ENCODE data around the gene SCARF2. TPM values are rescaled to one million over a fixed set of nuclear protein-coding genes. Genes with fewer than 3 reads are reported as not detected.

Gene SCARF2
- total RNA-seq, 1 experiment from 2014 or later: 10.8 TPM

DNA sequence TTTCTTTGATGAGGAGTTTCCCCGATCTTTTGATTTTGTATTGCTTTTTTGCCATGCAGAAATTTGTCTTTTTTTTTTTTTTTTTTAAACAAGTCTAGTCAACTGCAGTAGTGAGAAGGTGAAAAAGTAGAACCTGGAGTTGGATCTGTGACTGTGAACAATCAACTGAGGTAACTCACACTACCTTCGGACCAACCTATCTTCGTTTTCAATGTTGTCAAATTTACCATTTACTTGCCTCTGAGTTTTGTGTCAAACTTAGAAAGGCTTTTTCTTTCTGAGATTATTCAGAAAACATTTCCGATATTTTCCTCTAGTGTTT is 37.5 kb upstream of the SCARF2 start:
- Histone ChIP-seq H3K23me2 (ENCODE audit: insufficient read length, low read depth, low read length, poor library complexity, severe bottlenecking) (no peaks in the 10 kb centered on the region), H4K91ac (ENCODE audit: insufficient read length, low read depth, low read length) (no peak overlapping the region), H3K4me2 (ENCODE audit: insufficient read depth, insufficient read length, low read length) (no peak overlapping the region), H2BK12ac (ENCODE audit: insufficient read length, low read depth, low read length) (no peak overlapping the region), H3K79me1 (ENCODE audit: insufficient read depth, low read depth, low read length, poor library complexity, severe bottlenecking) (no peaks in the 10 kb centered on the region), H4K8ac (replicated peaks; ENCODE audit: insufficient read length, low read depth, low read length) (no peak overlapping the region), H3K4me1 (ENCODE audit: insufficient read depth, low read length) (no peaks in the 10 kb centered on the region), H2BK20ac (ENCODE audit: low read depth, low read length, poor library complexity, severe bottlenecking) (no peak overlapping the region), H3K27me3 (ENCODE audit: insufficient read depth, low read length) (no peaks in the 10 kb centered on the region), H2BK120ac (ENCODE audit: low read depth, low read length, poor library complexity, severe bottlenecking) (no peak overlapping the region), H2AFZ (ENCODE audit: low read length) (no peak overlapping the region), H4K5ac (ENCODE audit: insufficient read length, low read depth, low read length) (no peak overlapping the region), H3K14ac (ENCODE audit: insufficient read depth, low read length) (no peak overlapping the region), H3K23ac (ENCODE audit: insufficient read length, low read depth, low read length) (no peak overlapping the region), H3K27ac (ENCODE audit: insufficient read length, low read depth, low read length) (no peak overlapping the region), H3K79me2 (ENCODE audit: insufficient read depth, low read length) (no peaks in the 10 kb centered on the region), H4K20me1 (ENCODE audit: control insufficient read depth, insufficient read depth, insufficient read length) (no peaks in the 10 kb centered on the region), H2BK5ac (ENCODE audit: insufficient read length, low read length) (no peak overlapping the region), H3K9ac (ENCODE audit: extremely low read depth, insufficient read length, low read length) (no peak overlapping the region), H2AK5ac (ENCODE audit: insufficient read length, low read length) (no peak overlapping the region), H3T11ph (ENCODE audit: low read length) (no peak overlapping the region), H3K9me3 (ENCODE audit: control insufficient read depth, low read depth, low read length) (no peaks in the 10 kb centered on the region), H3K4ac (ENCODE audit: low read depth, low read length) (no peak overlapping the region), H3K18ac (ENCODE audit: insufficient read length, low read depth, low read length) (no peak overlapping the region), H3K56ac (ENCODE audit: insufficient read length, low read depth, low read length) (no peak overlapping the region), H2BK15ac (ENCODE audit: low read depth, low read length) (no peak overlapping the region)
- no peak overlapping the region for H3K4me3 Mint-ChIP-seq
- 0 out of 7 replicates have a peak overlapping the region, but pooled peaks of 1 of the 3 experiments have one; percentile 14 for H3K27ac Mint-ChIP-seq
- no peaks in the 10 kb centered on the region for H3K4me1 Mint-ChIP-seq
- no peaks in the 10 kb centered on the region for H3K27me3 Mint-ChIP-seq (ENCODE audit: low read depth)
- no peaks in the 10 kb centered on the region for H3K9me3 Mint-ChIP-seq
- no peak for DNase-seq
- no peak for TF ChIP-seq CTCF (conservative IDR thresholded peaks at IDR 0.05)
- peaks cover 3 to 10% (median 7%) of the 10 kb centered on the region in 3 experiments; a peak in 5 of 7 replicates for H3K36me3 Mint-ChIP-seq (ENCODE audit: insufficient read depth in 1 of 3, low read depth in 3 of 3)
- WGBS (ENCODE audit: extremely low coverage, insufficient read length, low lambda C conversion rate): no CpG with 5 or more reads among the region's 4 CpGs
